Panc1 (cell line): ENCODE results near the gene CAV3. TPM values are rescaled to one million over a fixed set of nuclear protein-coding genes. Genes with fewer than 3 reads are reported as not detected.

Experiments
- ATAC-seq: fragments of 200-7000 bp; cut with Tn5 transposase; 2 replicates; pipeline ENCODE4 v1.9.1; 2020; ENCODE audit warnings: mild to moderate bottlenecking, moderate library complexity
- BruUV-seq: library from RNA; stranded (reverse); fragments of 400-500 nt; replicated peaks from 2 replicates; lab custom pipeline; 2021; lab: Mats Ljungman, UMichigan
- CTCF ChIA-PET: fragments of 300-600 bp; sonication (Branson Sonifier 250); formaldehyde crosslinking; loops from one replicate; lab custom pipeline; 2022; ENCODE audit warnings: antibody characterized with exemption; lab: Charles Lee
- POLR2A ChIA-PET: fragments of 300-600 bp; sonication (Branson Sonifier 250); formaldehyde crosslinking; loops from one replicate; lab custom pipeline; 2022; ENCODE audit warnings: antibody characterized with exemption; lab: Charles Lee
- DNase-seq: peaks from one replicate; pipeline ENCODE4 v3.0.0-alpha.2; 2010; ENCODE audit warnings: low read depth, low spot score
- H3K27ac ChIP-seq: 2 replicates; pipeline ENCODE4 v1.5.1; 2011; ENCODE audit warnings: mild to moderate bottlenecking, low read length, inconsistent platforms
- H3K27me3 ChIP-seq: fragments of 200-500 bp; sonication (Bioruptor generic); 2 replicates; pipeline ENCODE4 v1.6.0; 2014; ENCODE audit warnings: low read length, inconsistent platforms; ENCODE audit not compliant: control insufficient read depth, insufficient read depth
- H3K36me3 ChIP-seq: fragments of 200-500 bp; sonication (Bioruptor generic); 2 replicates; pipeline ENCODE4 v1.5.1; 2014; ENCODE audit warnings: inconsistent platforms, mild to moderate bottlenecking, low read length, moderate library complexity; ENCODE audit not compliant: control insufficient read depth, insufficient read depth
- H3K4me1 ChIP-seq: 2 replicates; pipeline ENCODE4 v1.5.1; 2011; ENCODE audit warnings: inconsistent platforms, mild to moderate bottlenecking, low read length, moderate library complexity; ENCODE audit not compliant: control insufficient read depth, insufficient read depth
- H3K4me3 ChIP-seq, 2 experiments: 2 replicates each; pipeline ENCODE4 v1.5.1; 2011 to 2012; ENCODE audit warnings: low read depth in 2 of 2, low read length in 2 of 2, mild to moderate bottlenecking in 2 of 2, inconsistent platforms in 1 of 2, moderate library complexity in 1 of 2
- H3K9me3 ChIP-seq: fragments of 200-500 bp; sonication (Bioruptor generic); 2 replicates; pipeline ENCODE4 v1.5.1; 2014; ENCODE audit warnings: low read depth, mild to moderate bottlenecking, inconsistent platforms, low read length, moderate library complexity; ENCODE audit not compliant: control insufficient read depth, insufficient read depth
- CTCF ChIP-seq: fragments of 450-650 bp; IDR thresholded peaks from 2 replicates; pipeline ENCODE4 v1.5.1; 2017; ENCODE audit warnings: mild to moderate bottlenecking
- POLR2AphosphoS5 ChIP-seq: IDR thresholded peaks from 2 replicates; pipeline ENCODE4 v1.6.1; 2012; ENCODE audit warnings: mild to moderate bottlenecking, low read depth, low read length, moderate library complexity
- REST ChIP-seq, 2 experiments: IDR thresholded peaks; 2 replicates each; pipeline ENCODE4 v1.6.1; 2011 to 2012; ENCODE audit warnings: low read depth in 2 of 2, control low read depth in 1 of 2, low read length in 1 of 2, mild to moderate bottlenecking in 1 of 2, moderate library complexity in 1 of 2; ENCODE audit not compliant: insufficient read depth in 1 of 2
- SIN3A ChIP-seq: IDR thresholded peaks from 2 replicates; pipeline ENCODE4 v1.6.1; 2012; ENCODE audit warnings: low read depth, mild to moderate bottlenecking, low read length, moderate library complexity, borderline replicate concordance; ENCODE audit not compliant: insufficient read depth
- TCF7L2 ChIP-seq: IDR thresholded peaks from 2 replicates; pipeline ENCODE4 v1.6.1; 2011; ENCODE audit warnings: mild to moderate bottlenecking, low read depth, low read length, inconsistent platforms
- in situ Hi-C: cut with HindIII; loops from 2 replicates; pipeline ENCODE4 v1.10.0; 2016; ENCODE audit warnings: low sequenced_read_pairs, low pct_unique_long_range_greater_than_20kb
- intact Hi-C: fragments of 100-400 bp; cut with micrococcal nuclease; formaldehyde crosslinking; loops from one replicate; pipeline ENCODE4 v1.10.0; 2022; ENCODE audit not compliant: unreplicated experiment
- total RNA-seq: library from RNA; stranded (reverse); gene quantifications from one replicate; pipeline ENCODE4 v1.2.1, GENCODE V29; 2021; ENCODE audit not compliant: unreplicated experiment

CAV3 gene
- total RNA-seq, 1 experiment from 2014 or later = not detected

GRCh38 chr3:8775181-8775580, 41.6 kb downstream of the CAV3 start:
- BruUV-seq = no TSS peak
- TF ChIP-seq SIN3A (no peak), CTCF (no peak), TCF7L2 (no peak), POLR2AphosphoS5 (no peak), REST (IDR thresholded peaks at IDR 0.05; ENCODE audit: insufficient read depth in 1 of 2, low read depth in 2 of 2, low read length in 1 of 2) (no peak)
- in situ Hi-C loops = no loop called here
- Histone ChIP-seq H3K27me3 (no peaks in the 10 kb centered on the region), H3K9me3 (no peaks in the 10 kb centered on the region), H3K4me1 (no peaks in the 10 kb centered on the region; the same call in 1 of the 2 replicates), H3K36me3 (no peaks in the 10 kb centered on the region), H3K4me3 (no peak overlapping the region), H3K27ac (no peak overlapping the region)
- intact Hi-C loops = no loop called here
- DNase-seq (no peak), ATAC-seq (no peak)
- ChIA-PET CTCF (no interaction called here), POLR2A (no interaction called here)

- DNase-seq (no peak), ATAC-seq (no peak)
- Histone ChIP-seq H3K4me3 (no peak overlapping the region), H3K9me3 (no peaks in the 10 kb centered on the region), H3K36me3 (no peaks in the 10 kb centered on the region), H3K4me1 (no peaks in the 10 kb centered on the region; the same call in 1 of the 2 replicates), H3K27me3 (no peaks in the 10 kb centered on the region), H3K27ac (no peak overlapping the region)
- in situ Hi-C loops = no loop called here
- CTCF ChIA-PET = no interaction called here
- TF ChIP-seq TCF7L2 (no peak), REST (IDR thresholded peaks at IDR 0.05; ENCODE audit: insufficient read depth in 1 of 2, low read depth in 2 of 2, low read length in 1 of 2) (no peak), SIN3A (no peak), CTCF (no peak)
- BruUV-seq = no TSS peak
- POLR2A ChIA-PET = no interaction called here
- intact Hi-C loops = no loop called here
These were observed 42.0 kb downstream of the CAV3 start for GRCh38 chr3:8775602-8776001.
